ENCODE data around the gene LCE1A.

The LCE1A gene

DNA sequence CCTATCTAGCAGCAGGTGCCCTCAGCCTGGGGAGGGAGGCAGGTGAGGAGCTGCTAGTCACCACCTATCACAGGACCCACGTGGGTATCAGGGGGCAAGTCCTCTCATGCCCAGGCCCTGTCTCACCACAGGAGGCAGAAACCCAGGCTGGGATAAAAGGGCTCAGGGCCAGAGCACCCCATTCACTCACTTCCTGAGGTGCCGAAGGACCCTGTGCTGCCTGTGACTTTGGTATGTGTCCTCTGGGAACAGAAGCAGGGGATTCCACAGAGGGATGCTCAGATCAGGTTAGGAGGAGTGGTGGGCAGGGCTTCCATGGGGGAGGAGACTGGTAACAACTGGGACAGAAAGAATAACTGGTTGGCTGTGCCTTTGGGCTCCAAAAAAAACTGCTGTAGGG is 41.2 kb upstream of the LCE1A start, which contains the start of gene LCE1E:
TSS of gene LCE1E (plus strand) at position 181 of the 400 bp plus-strand sequence. CDS start 1,043 bp downstream, outside the sequence.
- ChIA-PET CTCF (interaction anchor here (1.1 to 1.2 kb wide), 2 partner anchors 13 to 86 kb away, joined by 3 to 4 read pairs; no protein-coding TSS in a partner anchor), POLR2A (no interaction called here)
- H3K36me3 ChIP-seq (ENCODE audit: control insufficient read depth in 2 of 2, insufficient read depth in 1 of 2, low read length in 2 of 2): no peaks in the 10 kb centered on the region
- no peak within 1 kb of the TSS for H3K4me3 ChIP-seq (ENCODE audit: low read depth, low read length)
- no peaks in the 10 kb centered on the region; the same call in 1 of the 2 replicates for H3K4me1 ChIP-seq (ENCODE audit: control insufficient read depth, insufficient read depth, low read length)
- no peak within 1 kb of the TSS for H3K27ac ChIP-seq (ENCODE audit: extremely low read depth, low read depth, low read length)
- H3K9me3 ChIP-seq (ENCODE audit: control insufficient read depth, insufficient read depth, low read depth, low read length): no peaks in the 10 kb centered on the region
- TF ChIP-seq, protein P1, sequence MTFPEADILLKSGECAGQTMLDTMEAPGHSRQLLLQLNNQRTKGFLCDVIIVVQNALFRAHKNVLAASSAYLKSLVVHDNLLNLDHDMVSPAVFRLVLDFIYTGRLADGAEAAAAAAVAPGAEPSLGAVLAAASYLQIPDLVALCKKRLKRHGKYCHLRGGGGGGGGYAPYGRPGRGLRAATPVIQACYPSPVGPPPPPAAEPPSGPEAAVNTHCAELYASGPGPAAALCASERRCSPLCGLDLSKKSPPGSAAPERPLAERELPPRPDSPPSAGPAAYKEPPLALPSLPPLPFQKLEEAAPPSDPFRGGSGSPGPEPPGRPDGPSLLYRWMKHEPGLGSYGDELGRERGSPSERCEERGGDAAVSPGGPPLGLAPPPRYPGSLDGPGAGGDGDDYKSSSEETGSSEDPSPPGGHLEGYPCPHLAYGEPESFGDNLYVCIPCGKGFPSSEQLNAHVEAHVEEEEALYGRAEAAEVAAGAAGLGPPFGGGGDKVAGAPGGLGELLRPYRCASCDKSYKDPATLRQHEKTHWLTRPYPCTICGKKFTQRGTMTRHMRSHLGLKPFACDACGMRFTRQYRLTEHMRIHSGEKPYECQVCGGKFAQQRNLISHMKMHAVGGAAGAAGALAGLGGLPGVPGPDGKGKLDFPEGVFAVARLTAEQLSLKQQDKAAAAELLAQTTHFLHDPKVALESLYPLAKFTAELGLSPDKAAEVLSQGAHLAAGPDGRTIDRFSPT (tag by site-specific recombination; IDR thresholded peaks at IDR 0.05): no peak
- TF ChIP-seq, protein P2, sequence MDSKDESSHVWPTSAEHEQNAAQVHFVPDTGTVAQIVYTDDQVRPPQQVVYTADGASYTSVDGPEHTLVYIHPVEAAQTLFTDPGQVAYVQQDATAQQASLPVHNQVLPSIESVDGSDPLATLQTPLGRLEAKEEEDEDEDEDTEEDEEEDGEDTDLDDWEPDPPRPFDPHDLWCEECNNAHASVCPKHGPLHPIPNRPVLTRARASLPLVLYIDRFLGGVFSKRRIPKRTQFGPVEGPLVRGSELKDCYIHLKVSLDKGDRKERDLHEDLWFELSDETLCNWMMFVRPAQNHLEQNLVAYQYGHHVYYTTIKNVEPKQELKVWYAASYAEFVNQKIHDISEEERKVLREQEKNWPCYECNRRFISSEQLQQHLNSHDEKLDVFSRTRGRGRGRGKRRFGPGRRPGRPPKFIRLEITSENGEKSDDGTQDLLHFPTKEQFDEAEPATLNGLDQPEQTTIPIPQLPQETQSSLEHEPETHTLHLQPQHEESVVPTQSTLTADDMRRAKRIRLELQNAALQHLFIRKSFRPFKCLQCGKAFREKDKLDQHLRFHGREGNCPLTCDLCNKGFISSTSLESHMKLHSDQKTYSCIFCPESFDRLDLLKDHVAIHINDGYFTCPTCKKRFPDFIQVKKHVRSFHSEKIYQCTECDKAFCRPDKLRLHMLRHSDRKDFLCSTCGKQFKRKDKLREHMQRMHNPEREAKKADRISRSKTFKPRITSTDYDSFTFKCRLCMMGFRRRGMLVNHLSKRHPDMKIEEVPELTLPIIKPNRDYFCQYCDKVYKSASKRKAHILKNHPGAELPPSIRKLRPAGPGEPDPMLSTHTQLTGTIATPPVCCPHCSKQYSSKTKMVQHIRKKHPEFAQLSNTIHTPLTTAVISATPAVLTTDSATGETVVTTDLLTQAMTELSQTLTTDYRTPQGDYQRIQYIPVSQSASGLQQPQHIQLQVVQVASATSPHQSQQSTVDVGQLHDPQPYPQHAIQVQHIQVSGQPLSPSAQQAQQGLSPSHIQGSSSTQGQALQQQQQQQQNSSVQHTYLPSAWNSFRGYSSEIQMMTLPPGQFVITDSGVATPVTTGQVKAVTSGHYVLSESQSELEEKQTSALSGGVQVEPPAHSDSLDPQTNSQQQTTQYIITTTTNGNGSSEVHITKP (tag by site-specific recombination; IDR thresholded peaks at IDR 0.05): peak; percentile 51; the same call in 1 of the 2 replicates

DNA sequence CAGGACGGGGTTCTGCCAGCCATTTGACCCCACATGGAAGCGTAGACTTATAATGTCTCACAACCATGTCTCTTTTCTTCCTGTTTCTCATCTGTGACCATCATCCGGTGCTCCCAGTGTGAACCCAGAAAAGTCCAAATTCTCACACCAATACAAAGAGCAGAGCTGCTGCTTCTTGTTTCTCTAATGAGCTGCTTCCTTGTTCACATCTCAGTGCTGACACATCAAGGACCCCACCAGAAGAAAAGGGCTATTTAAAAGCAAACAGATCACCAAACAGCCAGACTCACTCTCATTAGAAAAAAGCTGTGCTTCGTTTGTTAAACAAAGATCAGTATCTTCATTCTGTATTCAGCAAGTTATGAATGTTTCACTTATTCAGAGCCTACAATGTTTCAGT is 31.6 kb upstream of the LCE1A start:
- no peak for TF ChIP-seq ZNF600 (tag by site-specific recombination; IDR thresholded peaks at IDR 0.05)
- TF ChIP-seq ZNF292 (tag by site-specific recombination; IDR thresholded peaks at IDR 0.05; ENCODE audit: borderline replicate concordance, low read depth): no peak
- TF ChIP-seq ZBTB8A (tag by site-specific recombination; IDR thresholded peaks at IDR 0.05): no peak
- TF ChIP-seq ZNF266 (tag by site-specific recombination; IDR thresholded peaks at IDR 0.05; ENCODE audit: low read depth): no peak
- TF ChIP-seq ZNF23 (tag by site-specific recombination; IDR thresholded peaks at IDR 0.05; ENCODE audit: borderline replicate concordance): no peak
- no peak for TF ChIP-seq ZNF112 (tag by site-specific recombination; IDR thresholded peaks at IDR 0.05)

DNA sequence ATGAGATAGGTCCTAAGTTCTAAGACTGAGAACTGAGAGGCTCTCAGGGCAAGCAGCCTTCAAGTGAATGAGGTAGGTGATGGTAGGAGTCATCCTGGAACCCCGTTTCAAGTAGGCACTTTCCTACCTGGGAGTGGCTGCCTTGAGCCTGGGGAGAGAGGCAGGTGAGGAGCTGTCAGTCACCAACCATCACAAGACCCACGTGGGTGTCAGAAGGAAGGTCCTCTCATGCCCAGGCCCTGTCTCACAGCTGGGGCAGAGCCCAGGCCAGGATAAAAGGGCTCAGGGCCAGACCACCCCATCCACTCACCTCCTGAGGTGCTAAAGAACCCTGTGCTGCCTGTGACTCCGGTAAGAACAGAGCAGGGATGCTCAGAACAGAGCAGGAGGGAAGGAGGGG is 30.9 kb upstream of the LCE1A start, which contains the start of gene LCE1D:
TSS of gene LCE1D (plus strand) at position 301 of the 400 bp plus-strand sequence. CDS start 1,074 bp downstream, outside the sequence.
- Histone ChIP-seq H3K4me1 (ENCODE audit: control insufficient read depth, insufficient read depth, low read length) (no peaks in the 10 kb centered on the region), H3K4me3 (ENCODE audit: low read depth, low read length) (no peak within 1 kb of the TSS), H3K9me3 (ENCODE audit: control insufficient read depth, insufficient read depth, low read depth, low read length) (no peaks in the 10 kb centered on the region), H3K36me3 (ENCODE audit: control insufficient read depth in 2 of 2, insufficient read depth in 1 of 2, low read length in 2 of 2) (no peaks in the 10 kb centered on the region), H3K27ac (ENCODE audit: extremely low read depth, low read depth, low read length) (no peak within 1 kb of the TSS)
- ChIA-PET CTCF (no interaction called here), POLR2A (no interaction called here)
- TF ChIP-seq, protein P3, sequence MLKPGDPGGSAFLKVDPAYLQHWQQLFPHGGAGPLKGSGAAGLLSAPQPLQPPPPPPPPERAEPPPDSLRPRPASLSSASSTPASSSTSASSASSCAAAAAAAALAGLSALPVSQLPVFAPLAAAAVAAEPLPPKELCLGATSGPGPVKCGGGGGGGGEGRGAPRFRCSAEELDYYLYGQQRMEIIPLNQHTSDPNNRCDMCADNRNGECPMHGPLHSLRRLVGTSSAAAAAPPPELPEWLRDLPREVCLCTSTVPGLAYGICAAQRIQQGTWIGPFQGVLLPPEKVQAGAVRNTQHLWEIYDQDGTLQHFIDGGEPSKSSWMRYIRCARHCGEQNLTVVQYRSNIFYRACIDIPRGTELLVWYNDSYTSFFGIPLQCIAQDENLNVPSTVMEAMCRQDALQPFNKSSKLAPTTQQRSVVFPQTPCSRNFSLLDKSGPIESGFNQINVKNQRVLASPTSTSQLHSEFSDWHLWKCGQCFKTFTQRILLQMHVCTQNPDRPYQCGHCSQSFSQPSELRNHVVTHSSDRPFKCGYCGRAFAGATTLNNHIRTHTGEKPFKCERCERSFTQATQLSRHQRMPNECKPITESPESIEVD (tag by site-specific recombination; IDR thresholded peaks at IDR 0.05): no peak
- TF ChIP-seq ZNF248 (tag by site-specific recombination; IDR thresholded peaks at IDR 0.05) (no peak), ZNF138 (tag by site-specific recombination; IDR thresholded peaks at IDR 0.05; ENCODE audit: borderline replicate concordance) (no peak), ZNF677 (tag by site-specific recombination; IDR thresholded peaks at IDR 0.05) (no peak), ZEB2 (tag by site-specific recombination; IDR thresholded peaks at IDR 0.05) (no peak), ZNF521 (tag by site-specific recombination; IDR thresholded peaks at IDR 0.05) (no peak), ZBTB48 (tag by site-specific recombination; IDR thresholded peaks at IDR 0.05) (no peak), ZNF311 (tag by site-specific recombination; IDR thresholded peaks at IDR 0.05; ENCODE audit: borderline replicate concordance) (no peak), ZNF10 (tag by site-specific recombination; IDR thresholded peaks at IDR 0.05) (no peak)

More for the DNA sequence above, 31.6 kb upstream of the LCE1A start:
- Histone ChIP-seq H3K4me1 (ENCODE audit: control insufficient read depth, insufficient read depth, low read length) (no peaks in the 10 kb centered on the region), H3K27ac (ENCODE audit: extremely low read depth, low read depth, low read length) (no peak overlapping the region), H3K9me3 (ENCODE audit: control insufficient read depth, insufficient read depth, low read depth, low read length) (no peaks in the 10 kb centered on the region), H3K4me3 (ENCODE audit: low read depth, low read length) (no peak overlapping the region), H3K36me3 (ENCODE audit: control insufficient read depth in 2 of 2, insufficient read depth in 1 of 2, low read length in 2 of 2) (no peaks in the 10 kb centered on the region)
- ChIA-PET POLR2A (no interaction called here), CTCF (no interaction called here)
